NCI-H2196 (cell line): ENCODE measurements around the gene NUAK1.
A peak's percentile ranks its signal among the peaks of the same experiment; 100 is the strongest.

Experiments used
- DNase-seq: peaks from one replicate; lab custom pipeline; 2025; ENCODE audit not compliant: unreplicated experiment; lab: John Stamatoyannopoulos, UW

Gene NUAK1

GRCh38 chr12:106138633-106139421 is at the start of gene NUAK1:
TSS of gene NUAK1 (minus strand) at chr12:106138954. CDS start at chr12:106138653, 301 bp downstream.
- DNase-seq = peak; percentile 57

GRCh38 chr12:106188256-106188655 is 49.5 kb upstream of the NUAK1 start:
- no peak for DNase-seq

GRCh38 chr12:106187842-106188241 is 49.1 kb upstream of the NUAK1 start:
- no peak for DNase-seq

GRCh38 chr12:106187155-106187789 is 48.5 kb upstream of the NUAK1 start:
- no peak for DNase-seq

GRCh38 chr12:106183735-106184134 is 45.0 kb upstream of the NUAK1 start:
- no peak for DNase-seq

GRCh38 chr12:106181401-106182114 is 42.8 kb upstream of the NUAK1 start:
- DNase-seq = no peak

- no peak for DNase-seq
These were observed 40.3 kb upstream of the NUAK1 start for GRCh38 chr12:106179086-106179485.

- DNase-seq = no peak
These were observed 39.8 kb upstream of the NUAK1 start for GRCh38 chr12:106178562-106178961.

- DNase-seq = no peak
These were observed 37.8 kb upstream of the NUAK1 start for GRCh38 chr12:106176560-106176959.

- DNase-seq = no peak
These were observed 36.1 kb upstream of the NUAK1 start for GRCh38 chr12:106174876-106175275.

GRCh38 chr12:106173442-106173841 is 34.7 kb upstream of the NUAK1 start:
- DNase-seq = no peak

- no peak for DNase-seq
These were observed 32.5 kb upstream of the NUAK1 start for GRCh38 chr12:106171117-106171750.

- no peak for DNase-seq
These were observed 31.5 kb upstream of the NUAK1 start for GRCh38 chr12:106170285-106170684.

GRCh38 chr12:106163712-106164111 is 25.0 kb upstream of the NUAK1 start:
- no peak for DNase-seq

GRCh38 chr12:106161491-106161890 is 22.7 kb upstream of the NUAK1 start:
- no peak for DNase-seq

GRCh38 chr12:106160915-106161314 is 22.2 kb upstream of the NUAK1 start:
- DNase-seq = no peak

GRCh38 chr12:106157802-106158201 is 19.0 kb upstream of the NUAK1 start:
- DNase-seq = no peak

- peak; percentile 54 for DNase-seq
These were observed 16.1 kb upstream of the NUAK1 start for GRCh38 chr12:106154751-106155273.

GRCh38 chr12:106152334-106152733 is 13.6 kb upstream of the NUAK1 start:
- peak; percentile 78 for DNase-seq

- DNase-seq = no peak
These were observed 11.8 kb upstream of the NUAK1 start for GRCh38 chr12:106150555-106150954.

- DNase-seq = no peak
These were observed 10.5 kb upstream of the NUAK1 start for GRCh38 chr12:106149096-106149784.
